GM18519 (cell line): ENCODE data around the gene ABCB9.

ENCODE experiments used
- ATAC-seq: cut with Tn5 transposase; IDR thresholded peaks from one replicate; pipeline ENCODE4 v1.9.1; 2021; ENCODE audit warnings: mild to moderate bottlenecking, moderate library complexity; ENCODE audit not compliant: unreplicated experiment, low FRiP score

Gene ABCB9

DNA sequence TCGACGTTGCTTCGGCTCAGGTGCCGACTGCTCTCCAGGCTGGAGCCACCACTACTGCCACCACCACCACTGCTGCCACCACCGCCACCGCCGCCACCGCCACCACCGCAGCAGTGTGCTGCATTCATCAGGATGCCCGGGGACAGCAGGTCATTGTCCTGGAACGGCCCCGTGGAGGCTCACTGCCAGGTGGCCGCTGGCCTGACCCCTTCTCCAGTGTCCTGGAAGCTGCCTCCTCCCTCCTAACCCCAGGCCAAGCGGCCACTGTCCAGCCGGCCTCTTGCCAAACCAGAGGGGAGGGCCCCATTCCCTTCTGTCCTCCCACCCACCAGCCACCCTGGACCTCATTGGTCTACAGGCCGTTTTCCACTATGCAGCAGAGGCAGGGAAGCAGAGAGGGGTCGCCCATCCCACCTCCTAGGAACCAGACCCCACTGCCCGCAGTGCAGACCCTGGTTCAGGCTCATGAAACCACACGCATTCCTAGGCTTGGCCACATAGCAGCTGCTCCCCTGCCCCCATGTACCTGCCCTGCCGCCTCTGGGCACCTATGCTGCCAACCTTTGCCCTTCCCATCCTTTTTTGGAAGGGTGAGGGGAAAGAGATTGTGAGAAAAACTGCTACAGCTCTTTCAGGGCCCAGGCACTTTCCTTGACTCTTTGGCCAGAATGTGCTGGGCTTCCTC, 29.4 kb upstream of the ABCB9 start:
- ATAC-seq, result no peak

DNA sequence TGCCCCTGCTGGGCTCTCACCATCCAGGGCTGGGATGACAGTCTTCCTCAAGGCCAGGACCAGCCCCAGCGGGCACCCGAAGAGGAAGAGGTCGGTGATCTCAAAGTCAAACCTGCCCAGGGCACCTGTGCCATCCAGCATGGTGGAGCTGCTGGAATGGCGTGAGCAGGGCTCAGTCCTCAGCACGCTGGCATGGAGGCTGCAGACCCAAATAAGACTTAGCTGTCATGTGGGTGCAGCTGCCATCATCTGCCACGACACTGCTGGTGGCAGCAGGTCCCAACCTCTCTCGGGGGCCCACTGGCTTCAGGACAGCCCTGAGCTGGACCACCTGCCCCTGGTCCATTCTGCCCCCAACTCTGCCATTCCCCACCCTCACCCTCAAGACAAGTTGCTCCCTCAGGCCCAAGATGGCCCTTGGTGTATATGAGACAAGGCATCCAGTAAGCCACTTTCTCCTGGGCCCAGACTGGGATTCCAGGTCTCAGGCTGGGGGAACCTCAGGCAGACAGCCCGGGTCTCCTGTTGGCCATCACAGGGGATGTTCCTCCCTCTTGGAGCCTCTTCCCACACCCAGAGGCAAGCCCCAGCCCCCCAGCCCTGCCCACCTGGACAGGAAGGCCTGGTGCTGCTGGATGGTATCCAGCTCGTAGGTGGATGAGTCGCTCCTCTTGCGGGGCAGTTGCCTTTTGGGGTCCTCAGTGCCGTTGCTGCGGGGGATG, 28.7 kb upstream of the ABCB9 start:
- ATAC-seq, result no peak

DNA sequence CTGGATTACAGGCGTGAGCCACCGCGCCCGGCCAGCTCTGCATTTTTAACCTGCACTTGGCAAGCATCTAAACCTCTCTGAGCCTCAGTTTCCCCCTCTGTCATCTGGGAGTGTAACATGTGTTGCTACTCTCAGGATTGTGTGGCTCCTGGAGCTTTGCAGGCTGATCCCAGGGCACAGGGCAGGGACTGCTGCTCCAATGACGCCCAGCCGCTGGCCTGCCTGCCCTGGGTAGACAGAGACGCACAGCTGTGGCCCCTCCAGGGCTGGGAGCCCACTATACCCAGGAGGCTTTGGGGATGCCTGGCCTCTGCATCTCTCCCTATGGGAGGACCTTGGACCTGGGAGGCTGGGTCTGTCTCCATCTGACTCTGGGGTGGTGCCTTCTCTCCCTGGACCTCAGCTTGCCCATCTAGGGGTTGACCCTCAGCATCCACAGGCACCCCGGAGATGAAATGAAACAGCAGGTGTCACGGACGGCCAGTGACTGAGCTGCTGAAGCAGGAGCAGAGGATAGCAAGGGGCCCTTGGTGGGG, 27.9 kb upstream of the ABCB9 start:
- ATAC-seq, result no peak

- no peak for ATAC-seq
Measured at GRCh38 chr12:122992386-122992785, 26.1 kb upstream of the ABCB9 start.

DNA sequence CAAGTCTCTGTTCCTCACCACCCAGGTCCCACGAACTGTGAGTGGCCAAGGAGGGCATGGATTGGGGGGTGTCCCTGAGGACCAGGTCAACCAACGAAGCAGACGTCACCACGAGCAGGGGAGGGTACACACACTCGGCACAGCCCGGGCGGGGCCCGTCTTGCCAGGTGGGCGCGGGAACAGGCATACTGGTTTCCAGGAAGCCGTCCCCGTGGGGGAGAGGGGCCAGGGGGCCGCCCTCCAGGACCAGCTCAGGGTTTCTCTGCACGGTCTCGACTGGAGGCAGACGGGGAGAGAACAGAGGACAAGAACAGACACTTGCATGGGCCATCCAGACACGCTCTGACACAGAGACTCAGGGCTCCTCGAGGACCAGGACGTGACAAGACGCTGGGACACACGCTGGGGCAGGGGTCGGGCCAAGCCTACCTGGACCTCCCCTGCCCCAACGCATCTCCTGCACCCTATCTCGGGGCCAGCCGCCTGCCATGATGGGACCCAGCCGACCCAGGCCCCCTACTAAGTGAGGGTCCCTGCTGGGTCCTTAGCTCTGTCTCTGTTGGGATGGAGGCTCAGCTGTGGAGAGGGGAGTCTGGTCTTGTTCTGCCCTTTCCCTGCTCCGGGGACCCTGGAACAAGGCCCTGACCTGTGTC, 25.5 kb upstream of the ABCB9 start:
- no peak for ATAC-seq

GRCh38 chr12:122990961-122991622, 24.8 kb upstream of the ABCB9 start:
- no peak for ATAC-seq

GRCh38 chr12:122990561-122990960, 24.3 kb upstream of the ABCB9 start:
- no peak for ATAC-seq

GRCh38 chr12:122989874-122990419, 23.7 kb upstream of the ABCB9 start:
- no peak for ATAC-seq

DNA sequence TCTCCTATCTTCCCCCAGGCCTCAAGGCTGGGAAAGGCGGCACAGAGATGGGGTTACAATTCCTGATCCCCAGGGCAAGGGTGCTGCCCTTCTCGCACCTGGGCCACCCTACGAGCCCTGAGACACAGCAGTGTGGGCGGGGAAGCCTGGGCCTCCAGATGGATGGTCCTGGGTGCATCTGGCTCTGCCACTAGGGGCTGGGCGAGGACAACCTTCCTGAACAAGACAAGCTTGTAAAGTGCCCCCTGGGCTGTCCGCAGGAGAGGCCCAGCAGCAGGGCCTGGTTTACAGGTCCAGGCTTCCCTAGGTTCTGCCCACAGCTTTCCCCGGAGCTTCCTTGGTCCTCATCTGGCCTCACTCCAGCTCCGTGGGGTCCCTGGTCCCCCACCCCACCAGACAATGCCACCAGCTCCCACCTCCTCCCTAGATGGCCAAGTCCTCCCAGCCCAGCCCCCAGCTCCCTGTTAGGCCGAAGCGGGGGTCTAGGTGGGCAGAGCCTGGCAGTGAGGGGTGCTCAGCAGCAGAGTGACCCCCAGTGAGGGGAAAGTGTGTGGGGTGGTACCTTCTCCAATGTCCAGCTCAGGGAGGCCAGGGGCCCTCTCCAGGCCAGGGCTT, 23.1 kb upstream of the ABCB9 start:
- ATAC-seq, result no peak

GRCh38 chr12:122988612-122989212, 22.4 kb upstream of the ABCB9 start:
- no peak for ATAC-seq

DNA sequence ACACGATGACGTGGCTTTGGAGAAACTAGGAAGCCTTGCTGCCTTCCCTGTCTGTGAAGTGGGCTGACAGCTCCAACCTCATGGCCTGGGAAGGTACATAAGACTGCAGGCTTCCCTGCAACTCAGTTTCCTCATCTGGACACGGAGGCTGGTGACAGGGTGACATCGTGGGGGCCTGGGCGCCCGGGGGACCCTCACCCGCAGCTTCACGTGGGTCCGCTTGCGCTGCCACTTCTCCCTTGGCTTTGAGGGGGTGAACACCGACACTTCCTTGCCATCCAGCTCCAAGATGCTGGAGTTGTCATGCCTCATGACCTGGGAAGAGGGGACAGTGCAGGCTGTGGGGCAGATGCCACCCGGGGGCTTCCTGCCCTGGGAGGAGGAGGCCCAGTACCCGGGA, 21.8 kb upstream of the ABCB9 start:
- ATAC-seq, result no peak

DNA sequence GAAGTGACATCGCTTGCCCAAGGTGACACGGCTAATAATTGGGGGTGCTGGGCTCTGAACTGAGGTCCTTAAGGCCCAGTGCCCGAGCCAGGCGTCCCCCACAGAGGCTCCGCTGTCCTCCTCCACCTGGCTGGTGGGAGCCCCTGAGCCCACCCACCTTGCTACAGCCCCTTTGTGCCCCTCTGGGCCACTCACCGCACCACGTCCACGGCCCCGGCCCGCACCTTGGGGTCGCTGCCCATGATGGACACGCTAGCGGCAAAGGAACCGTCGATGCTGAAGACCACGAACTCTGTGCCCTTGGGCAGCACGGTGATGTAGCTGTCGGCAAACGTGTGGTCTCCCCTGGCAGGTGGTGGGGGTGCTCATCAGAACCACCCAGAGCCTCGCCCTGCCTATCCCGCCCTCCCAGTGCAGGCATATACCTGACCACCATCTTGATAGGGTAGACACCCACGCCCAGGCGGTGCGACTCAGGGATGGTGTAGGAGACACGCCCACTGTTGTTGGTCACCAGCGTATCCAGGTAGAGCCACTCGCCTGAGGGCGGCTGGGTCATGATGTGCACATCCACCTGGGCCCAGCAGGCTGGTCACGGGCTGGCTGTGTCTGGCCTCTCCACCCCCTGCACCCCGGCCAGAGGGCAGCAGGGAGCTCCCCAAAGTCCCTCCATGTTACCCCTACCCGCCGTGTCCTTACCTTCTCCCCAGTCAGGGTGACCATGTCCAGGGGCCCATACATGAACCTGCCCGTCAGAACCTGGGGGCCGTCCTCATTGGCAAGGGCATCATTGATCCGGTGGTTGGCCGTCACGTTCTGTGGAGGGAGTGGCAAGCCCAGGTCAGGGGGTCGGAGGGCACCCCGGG, 21.1 kb upstream of the ABCB9 start:
- no peak for ATAC-seq

- ATAC-seq, result no peak
Measured at GRCh38 chr12:122986258-122986871, 20.1 kb upstream of the ABCB9 start.

GRCh38 chr12:122985338-122986257, 19.3 kb upstream of the ABCB9 start:
- ATAC-seq, result no peak

- ATAC-seq, result no peak
Measured at GRCh38 chr12:122984612-122985337, 18.5 kb upstream of the ABCB9 start.

- ATAC-seq, result no peak
Measured at GRCh38 chr12:122983789-122984515, 17.7 kb upstream of the ABCB9 start.
